Stimulated activated CD8-positive, alpha-beta memory T cell treated with anti-CD3 and anti-CD28 coated beads, Interleukin-4, amount 100 ng/mL, for 24 hours (primary cell): Measurements from ENCODE around the gene UPK3A.

ENCODE experiments used
- DNase-seq: peaks from one replicate; pipeline ENCODE4 v3.0.0-alpha.2; 2020; ENCODE audit warnings: low read depth

The UPK3A gene

DNA sequence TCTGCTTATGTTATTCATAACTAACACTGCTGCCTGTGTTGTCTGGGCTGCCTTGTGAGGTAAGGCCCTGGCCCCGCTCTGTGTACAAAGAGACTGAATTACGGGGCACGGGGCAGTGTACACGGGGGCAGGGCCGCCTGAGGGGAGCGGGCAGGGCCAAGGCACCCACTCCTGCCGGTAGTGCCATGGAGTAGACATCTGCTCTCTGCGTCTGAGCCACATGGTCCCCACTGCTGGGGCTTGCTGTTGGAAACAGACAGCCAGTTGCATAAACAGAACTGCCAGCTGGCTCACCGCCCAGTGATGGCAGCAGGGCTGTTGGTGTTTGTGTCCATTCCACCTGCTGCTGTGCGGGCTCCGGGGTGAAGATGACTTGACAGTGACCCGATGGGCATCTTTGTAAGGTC is 44.8 kb downstream of the UPK3A start:
- no peak for DNase-seq

DNA sequence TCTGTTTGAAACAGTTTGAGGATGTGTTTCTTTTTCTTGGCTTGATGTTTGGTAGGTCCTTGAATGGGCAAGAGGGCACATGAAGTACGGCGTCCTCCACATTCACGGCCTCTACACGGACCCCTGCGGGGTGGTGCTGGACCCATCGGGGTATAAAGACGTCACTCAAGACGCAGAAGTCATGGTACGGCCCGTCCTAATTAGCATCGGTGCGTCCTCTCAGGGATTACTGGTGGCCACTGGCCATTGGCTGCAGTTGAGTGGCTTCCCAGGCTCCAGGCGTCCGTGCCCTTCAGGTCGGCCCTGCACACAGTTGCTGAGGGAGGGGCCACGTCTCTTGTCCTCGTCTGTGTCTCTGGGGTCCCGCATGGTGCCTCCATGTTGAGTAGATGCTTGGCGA is 45.8 kb downstream of the UPK3A start:
- no peak for DNase-seq

DNA sequence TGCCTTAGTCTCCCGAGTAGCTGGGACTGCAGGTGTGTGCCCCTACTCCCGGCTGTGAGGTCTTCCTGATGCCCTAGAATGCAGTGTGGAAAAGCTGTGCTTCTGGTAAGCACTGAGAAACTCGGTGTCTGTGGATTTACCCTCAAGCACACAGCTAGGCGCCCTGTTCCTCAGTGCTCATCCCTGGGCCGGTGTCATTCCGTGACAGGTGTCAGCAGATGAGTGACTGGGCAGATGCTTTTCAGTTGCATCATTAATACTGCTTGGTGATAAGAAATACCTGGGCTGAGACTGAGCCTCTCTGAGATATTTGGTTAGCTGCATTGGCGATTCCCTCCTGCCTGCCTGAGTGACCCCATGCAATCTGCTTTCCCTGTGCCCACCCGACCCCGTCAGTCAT is 46.7 kb downstream of the UPK3A start:
- DNase-seq = no peak

DNA sequence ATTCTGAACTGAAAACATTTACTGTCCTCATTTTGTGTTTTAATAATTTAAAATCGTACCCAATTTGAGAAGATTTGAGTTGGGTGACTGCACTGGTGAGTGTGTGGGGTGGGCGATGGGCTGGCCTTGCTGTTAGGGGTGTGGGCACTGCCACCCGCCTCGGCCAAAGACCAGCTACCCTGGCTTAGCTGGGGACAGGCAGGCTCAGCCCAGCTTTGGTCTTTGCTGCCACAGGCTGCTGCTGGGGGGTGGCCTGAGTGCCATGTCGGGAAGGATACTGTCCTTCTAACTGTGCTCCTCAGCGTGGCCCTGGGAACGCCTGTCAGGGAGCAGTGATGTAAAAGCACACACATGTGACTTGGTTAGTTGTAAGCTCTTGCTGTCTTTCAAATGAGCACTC is 47.3 kb downstream of the UPK3A start:
- DNase-seq = no peak

DNA sequence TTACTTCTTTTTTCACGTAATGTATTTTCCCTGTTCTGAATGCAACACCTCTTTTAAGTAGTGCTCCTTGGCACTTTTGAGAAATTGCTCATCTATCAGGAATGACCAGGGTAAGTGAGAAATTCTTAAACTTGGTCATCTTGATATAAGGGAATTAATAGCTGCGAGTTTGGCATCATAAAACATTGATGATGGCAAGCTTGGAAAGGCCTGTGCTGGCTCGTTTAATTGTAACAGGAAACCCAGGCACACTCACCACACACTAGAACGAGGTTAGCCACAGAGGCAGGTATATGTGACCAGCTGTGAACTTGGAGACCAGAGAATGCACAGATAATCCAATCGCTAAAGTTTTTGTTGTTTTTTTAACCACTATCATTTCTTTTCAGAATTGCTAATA is 49.3 kb downstream of the UPK3A start:
- no peak for DNase-seq

DNA sequence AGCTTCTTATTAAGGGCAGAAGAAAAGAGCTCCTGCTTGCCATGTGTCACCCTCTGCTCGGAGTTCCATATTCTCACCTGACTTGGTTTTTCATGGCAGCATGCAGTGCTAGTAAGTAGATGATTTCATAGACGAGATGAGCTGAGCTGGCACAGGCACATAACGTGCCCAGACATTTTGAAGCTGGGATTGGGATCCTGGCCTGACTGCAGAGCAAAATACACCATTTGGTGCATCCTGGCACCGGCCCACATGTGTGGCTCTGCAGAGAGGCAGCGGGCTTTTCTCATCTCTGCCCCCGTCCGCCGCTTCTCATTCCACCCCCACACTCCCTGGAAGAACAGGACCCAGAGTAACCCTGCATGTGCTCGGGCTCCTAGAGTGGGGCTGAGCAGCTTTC is 49.8 kb downstream of the UPK3A start:
- DNase-seq = no peak

DNA sequence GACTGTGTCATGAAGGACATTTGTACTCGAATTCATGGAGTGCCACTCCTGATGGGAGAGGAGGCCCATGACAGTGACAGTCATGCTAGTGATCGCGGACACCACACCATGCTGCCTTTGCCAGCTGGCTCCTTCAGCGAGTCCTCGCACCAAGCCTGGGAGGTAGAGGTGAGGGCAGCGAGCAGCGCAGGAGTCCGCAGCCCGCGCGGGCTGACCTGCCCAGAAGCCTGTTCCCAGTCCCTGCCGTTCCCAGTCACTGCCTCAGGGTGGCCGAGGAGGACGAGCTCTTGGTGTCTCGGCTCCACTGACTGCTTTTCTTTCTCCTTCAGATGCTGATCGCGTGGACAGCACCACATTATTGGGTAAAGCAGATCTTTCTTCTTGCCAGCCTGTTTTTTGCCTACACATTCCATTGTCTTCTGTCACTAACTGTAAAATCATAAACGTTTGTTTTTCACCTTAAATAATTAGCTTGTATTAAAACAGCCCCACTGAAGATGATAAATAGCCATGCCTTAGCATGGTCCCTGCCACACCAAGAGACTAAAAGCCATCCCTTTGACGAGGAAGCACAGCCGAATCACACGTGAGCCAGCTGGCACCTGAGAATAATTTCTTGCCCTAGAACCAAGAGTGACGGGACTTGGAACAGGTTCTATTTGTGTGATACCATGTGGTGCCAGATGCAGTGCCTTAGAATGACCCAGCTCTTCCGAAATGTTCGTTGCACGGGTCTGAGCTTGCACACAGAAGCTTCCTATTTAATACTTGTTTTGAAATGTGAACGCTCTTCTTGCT is 50.5 kb downstream of the UPK3A start:
- DNase-seq = no peak

DNA sequence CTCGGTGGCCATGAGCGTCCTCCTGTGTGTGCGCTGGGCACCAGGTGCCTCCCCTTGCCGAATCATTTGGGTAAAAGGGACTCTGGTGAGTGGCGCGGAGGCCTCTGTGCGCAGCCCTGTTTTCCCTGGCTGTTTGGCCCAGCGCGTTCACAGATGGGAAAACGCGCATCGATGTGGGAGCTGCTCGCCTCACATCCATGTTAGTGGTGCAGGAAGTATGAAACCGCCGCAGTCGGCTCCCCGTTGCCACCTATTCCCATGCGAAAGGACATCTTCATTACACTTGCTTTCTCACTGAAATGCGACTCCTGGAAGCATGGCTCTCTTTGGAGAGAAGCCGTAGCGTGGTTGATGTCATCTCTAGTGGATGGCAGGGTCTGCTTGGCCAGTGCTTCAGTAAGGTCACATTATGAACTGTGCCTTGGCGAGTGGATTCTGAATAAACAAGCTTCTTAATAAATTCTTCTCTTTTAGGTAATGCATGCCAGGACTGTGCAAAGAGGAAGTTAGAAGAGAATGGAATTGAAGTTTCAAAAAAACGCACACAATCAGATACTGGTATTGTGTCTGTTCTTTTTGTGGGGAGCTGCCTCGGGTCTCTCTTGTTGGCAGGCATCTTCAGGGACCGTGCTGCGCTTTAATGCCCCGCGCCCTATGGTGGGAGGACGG is 51.2 kb downstream of the UPK3A start:
- DNase-seq = no peak

DNA sequence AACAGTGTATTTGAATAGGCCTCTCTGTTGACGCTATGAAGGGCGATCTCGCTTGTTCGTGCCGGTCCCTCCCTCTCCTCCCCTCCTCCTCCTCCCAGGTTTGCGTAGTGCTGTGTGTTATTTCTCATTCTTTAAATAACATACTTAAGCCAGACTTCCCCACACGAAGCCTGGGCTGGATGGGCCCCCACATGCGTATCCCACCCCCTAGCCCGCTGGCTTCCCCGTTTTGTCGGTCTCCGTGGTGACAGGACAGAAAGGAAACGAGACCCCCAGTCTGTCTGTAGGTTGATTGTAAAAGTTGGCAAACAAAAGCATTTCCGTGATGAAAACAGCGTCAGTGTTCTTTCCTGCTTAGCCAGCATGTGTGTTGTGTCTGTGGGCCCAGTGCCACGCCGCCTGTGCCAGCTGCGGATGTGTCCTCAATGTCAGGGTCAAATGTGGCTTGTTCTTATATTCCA is 52.3 kb downstream of the UPK3A start:
- no peak for DNase-seq

DNA sequence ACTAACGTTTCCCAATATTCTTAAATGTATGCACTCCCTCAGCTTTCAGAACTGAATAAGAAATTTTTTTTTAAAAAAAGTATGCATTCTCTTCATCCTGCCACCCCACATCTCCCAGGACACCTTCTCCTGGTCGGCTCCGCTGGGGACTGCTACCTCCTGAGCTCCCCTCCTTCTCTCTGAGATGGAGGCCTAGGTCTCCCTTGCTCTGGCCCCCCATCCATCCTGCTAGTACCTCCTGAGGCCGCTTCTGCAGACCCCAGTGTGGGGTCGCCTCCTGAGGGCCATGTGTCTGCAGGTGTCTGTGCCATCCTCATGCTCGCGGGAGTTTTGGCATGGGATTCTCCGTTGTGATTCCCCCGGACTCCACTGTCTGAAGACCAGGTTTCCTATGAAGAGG is 52.8 kb downstream of the UPK3A start:
- DNase-seq = no peak

DNA sequence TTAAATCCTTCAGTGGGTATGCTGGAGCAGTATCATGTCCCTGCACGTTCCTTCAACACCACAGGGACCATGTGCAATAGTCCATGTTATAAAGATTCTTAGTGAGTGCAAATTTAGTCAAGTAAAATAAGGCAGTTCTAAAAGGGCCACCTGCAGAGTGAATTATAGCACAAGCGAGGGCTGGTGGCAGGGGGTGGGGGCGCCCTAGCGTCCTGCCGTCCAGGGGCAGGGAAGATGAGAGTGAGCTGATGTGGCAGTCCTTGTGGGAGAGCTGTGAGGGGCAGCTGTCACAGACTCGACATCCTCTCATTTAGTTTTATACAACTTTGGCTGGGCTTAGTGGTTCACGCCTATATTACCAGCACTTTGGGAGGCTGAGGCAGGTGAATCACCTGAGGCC is 54.0 kb downstream of the UPK3A start:
- no peak for DNase-seq

DNA sequence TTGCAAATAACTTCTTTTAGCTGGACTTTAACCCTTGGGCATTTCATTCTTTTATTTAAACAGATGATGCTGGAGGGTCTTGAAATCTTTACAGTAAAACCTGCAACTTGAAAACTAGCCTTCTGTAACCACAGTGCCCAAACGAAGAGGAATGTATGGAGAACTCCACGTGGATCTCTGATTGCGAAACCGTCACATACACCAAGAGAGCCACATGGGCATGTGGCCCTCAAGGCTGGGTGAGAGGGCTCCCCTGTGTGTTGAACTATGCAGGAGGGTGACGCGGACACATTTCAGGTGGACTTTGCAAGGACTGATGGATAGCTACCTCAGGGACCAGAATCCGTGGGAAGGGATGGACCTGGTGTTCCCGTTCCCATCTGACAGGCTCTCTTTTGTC is 55.6 kb downstream of the UPK3A start:
- DNase-seq = no peak

DNA sequence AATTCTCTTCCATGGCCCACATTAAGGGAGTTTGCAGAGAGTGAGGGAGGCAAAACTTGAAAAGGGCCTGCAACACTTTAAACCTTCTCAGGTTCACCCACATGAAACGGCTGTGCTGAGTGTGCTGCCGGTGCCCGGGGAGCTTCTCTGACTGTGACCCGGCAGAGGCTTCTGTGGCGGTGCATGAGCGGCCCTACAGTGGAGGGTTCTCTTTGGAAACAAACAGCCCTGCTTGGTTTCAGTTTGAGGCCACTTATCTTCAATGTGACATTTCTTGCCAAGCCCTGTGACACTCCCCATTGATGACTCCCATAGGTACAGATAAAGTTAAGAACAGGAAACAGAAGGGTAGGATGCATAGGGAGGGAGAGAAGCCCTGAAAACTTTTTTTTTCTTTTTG is 56.7 kb downstream of the UPK3A start:
- DNase-seq = no peak

DNA sequence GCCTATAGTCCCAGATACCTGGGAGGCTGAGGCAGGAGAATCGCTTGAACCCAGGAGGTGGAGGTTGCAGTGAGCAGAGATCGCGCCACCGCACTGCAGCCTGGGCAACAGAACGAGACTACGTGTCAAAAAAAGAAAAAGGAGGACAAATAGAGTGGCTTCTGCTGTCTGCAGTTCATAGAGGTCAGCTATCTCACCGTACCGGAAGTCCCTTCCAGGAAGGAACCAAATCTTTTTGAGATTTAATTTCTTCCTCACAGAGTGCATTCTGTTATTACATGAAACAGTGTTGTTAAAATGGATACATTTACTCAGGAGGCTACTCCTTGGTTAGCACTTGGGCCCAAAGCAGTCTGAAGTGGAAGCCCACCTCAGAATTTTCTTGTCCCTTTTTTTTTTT is 58.4 kb downstream of the UPK3A start:
- DNase-seq = no peak

DNA sequence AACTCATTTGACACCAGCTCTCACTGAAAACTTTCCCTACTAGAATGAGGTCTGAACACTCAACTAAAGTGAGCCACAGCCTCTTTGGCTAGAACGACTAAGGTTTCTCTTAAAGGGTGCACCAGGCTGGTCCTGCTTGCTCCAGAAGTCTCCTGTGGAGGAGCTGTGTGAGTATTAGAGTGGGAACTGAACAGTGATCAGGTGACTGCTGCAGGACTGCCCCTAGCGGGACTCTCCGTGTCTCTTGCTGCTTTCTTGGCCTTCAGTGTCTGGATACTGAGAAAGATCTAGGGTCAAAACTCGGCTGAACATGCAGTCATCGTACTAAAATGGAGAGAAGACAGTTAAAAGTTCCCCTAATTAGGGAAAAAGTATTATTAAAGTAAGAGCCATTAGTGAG is 59.6 kb downstream of the UPK3A start:
- no peak for DNase-seq
